CD4-positive, alpha-beta T cell (primary cell): Measurements from ENCODE around the gene RANBP3. TPM values are rescaled to one million over a fixed set of nuclear protein-coding genes. Genes with fewer than 3 reads are reported as not detected.
"Not testable (repeated sequence)": the region's sequence is repeated elsewhere in the genome, so short reads cannot be mapped to it uniquely, and the experiment has no call there.

ENCODE experiments used
- ATAC-seq: fragments of 200-7000 bp; cut with Tn5 transposase; one replicate; pipeline ENCODE4 v1.10.0; 2022; ENCODE audit warnings: mild to moderate bottlenecking; ENCODE audit not compliant: poor library complexity
- CTCF ChIA-PET: fragments of 350-600 bp; sonication (Branson Sonifier 250); formaldehyde crosslinking; loops from one replicate; lab custom pipeline; 2021; ENCODE audit warnings: antibody characterized with exemption, inconsistent platforms; lab: Charles Lee
- POLR2A ChIA-PET: fragments of 350-600 bp; sonication (Branson Sonifier 250); formaldehyde crosslinking; loops from one replicate; lab custom pipeline; 2021; ENCODE audit warnings: antibody characterized with exemption, inconsistent platforms; lab: Charles Lee
- DNase-seq, 14 experiments: peaks; one replicate each; pipeline ENCODE4 v3.0.0-alpha.2; 2013 to 2020; ENCODE audit warnings: mixed read lengths in 2 of 14
- H3K27ac ChIP-seq, 2 donors: one replicate each; pipeline versions ENCODE4 v1.5.1 to v1.7.0; 2013; ENCODE audit warnings: low read length in 2 of 2, low read depth in 1 of 2, mild to moderate bottlenecking in 1 of 2
- H3K27me3 ChIP-seq, 2 experiments: 1 replicate in 1 of 2; 2 replicates in 1 of 2; pipeline versions ENCODE4 v1.6.1 to v1.7.0; 2013; ENCODE audit warnings: low read length in 2 of 2, control low read depth in 1 of 2, mild to moderate bottlenecking in 1 of 2, moderate library complexity in 1 of 2; ENCODE audit not compliant: insufficient read depth in 2 of 2, control insufficient read depth in 1 of 2
- H3K36me3 ChIP-seq: one replicate; pipeline ENCODE4 v1.6.1; 2013; ENCODE audit warnings: low read length, control low read depth; ENCODE audit not compliant: insufficient read depth
- H3K4me1 ChIP-seq: one replicate; pipeline ENCODE4 v1.6.1; 2013; ENCODE audit warnings: low read length, control low read depth; ENCODE audit not compliant: insufficient read depth
- H3K4me3 ChIP-seq: one replicate; pipeline ENCODE4 v1.5.1; 2013; ENCODE audit warnings: mild to moderate bottlenecking, low read length, moderate library complexity
- H3K9me3 ChIP-seq, 2 experiments: 1 replicate in 1 of 2; 2 replicates in 1 of 2; pipeline versions ENCODE4 v1.6.1 to v1.7.0; 2013; ENCODE audit warnings: low read length in 2 of 2, mild to moderate bottlenecking in 2 of 2, control low read depth in 1 of 2, moderate library complexity in 1 of 2; ENCODE audit not compliant: control insufficient read depth in 1 of 2, insufficient read depth in 1 of 2
- H3K27ac Mint-ChIP-seq: one replicate; pipeline ENCODE4 v1.8.0; 2020; ENCODE audit warnings: mixed read lengths
- H3K27me3 Mint-ChIP-seq: one replicate; pipeline ENCODE4 v1.8.0; 2021; ENCODE audit warnings: mixed read lengths
- H3K36me3 Mint-ChIP-seq: one replicate; pipeline ENCODE4 v1.8.0; 2021; ENCODE audit warnings: low read depth, mixed read lengths
- H3K4me1 Mint-ChIP-seq: one replicate; pipeline ENCODE4 v1.8.0; 2021; ENCODE audit warnings: low read depth, mixed read lengths
- H3K4me3 Mint-ChIP-seq: one replicate; pipeline ENCODE4 v1.8.0; 2020; ENCODE audit warnings: mild to moderate bottlenecking, mixed read lengths
- H3K9me3 Mint-ChIP-seq: one replicate; pipeline ENCODE4 v1.8.0; 2020; ENCODE audit warnings: mixed read lengths
- CTCF ChIP-seq: fragments of 200-600 bp; IDR thresholded peaks from one replicate; pipeline ENCODE4 v1.8.0; 2022; ENCODE audit warnings: antibody characterized with exemption, mild to moderate bottlenecking
- intact Hi-C, 2 experiments: fragments of 100-400 bp; cut with DNase I in 1 of 2; cut with micrococcal nuclease in 1 of 2; formaldehyde crosslinking; loops; one replicate each; pipeline versions ENCODE4 v1.15.1 to v1.9.0; 2023 to 2025; cut with DNase I, micrococcal nuclease
- polyA plus RNA-seq, 2 donors: library from polyadenylated mRNA; unstranded; fragments of 120-200 nt; gene quantifications; one replicate each; pipeline ENCODE4 v1.2.1, GENCODE V29; 2013
- total RNA-seq, 174 experiments: library from RNA in 2 of 174; stranded (reverse) in 2 of 174; gene quantifications; one replicate each; pipeline ENCODE4 v1.2.3 and lab custom pipeline; 2021 to 2026

The RANBP3 gene, protein sequence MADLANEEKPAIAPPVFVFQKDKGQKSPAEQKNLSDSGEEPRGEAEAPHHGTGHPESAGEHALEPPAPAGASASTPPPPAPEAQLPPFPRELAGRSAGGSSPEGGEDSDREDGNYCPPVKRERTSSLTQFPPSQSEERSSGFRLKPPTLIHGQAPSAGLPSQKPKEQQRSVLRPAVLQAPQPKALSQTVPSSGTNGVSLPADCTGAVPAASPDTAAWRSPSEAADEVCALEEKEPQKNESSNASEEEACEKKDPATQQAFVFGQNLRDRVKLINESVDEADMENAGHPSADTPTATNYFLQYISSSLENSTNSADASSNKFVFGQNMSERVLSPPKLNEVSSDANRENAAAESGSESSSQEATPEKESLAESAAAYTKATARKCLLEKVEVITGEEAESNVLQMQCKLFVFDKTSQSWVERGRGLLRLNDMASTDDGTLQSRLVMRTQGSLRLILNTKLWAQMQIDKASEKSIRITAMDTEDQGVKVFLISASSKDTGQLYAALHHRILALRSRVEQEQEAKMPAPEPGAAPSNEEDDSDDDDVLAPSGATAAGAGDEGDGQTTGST
- 10 to 100 TPM; 82.7 to 88.7 TPM for total RNA-seq
- 45.6 TPM for polyA plus RNA-seq (2013, experiment 1 of 2)
- polyA plus RNA-seq (2013, experiment 2 of 2): 54.6 TPM
- 55.1 to 121 (median 88.7) reads per million in 172 experiments for total RNA-seq (lab: John Stamatoyannopoulos, UW)

GRCh38 chr19:5977785-5978605 lies at the start of gene RANBP3:
Gene RANBP3 (minus strand): TSS chr19:5978140. CDS start chr19:5978082, 58 bp downstream.
- ATAC-seq (peak; percentile 92), DNase-seq (peak; percentile 95 to 100 (median 99))
- Histone ChIP-seq H3K4me1 (peaks cover 66% of the 10 kb centered on the region), H3K27ac (peak within 1 kb of the TSS; percentile 78 to 85), H3K27me3 (no peaks in the 10 kb centered on the region), H3K9me3 (no peaks in the 10 kb centered on the region), H3K4me3 (peak within 1 kb of the TSS; percentile 95), H3K36me3 (peaks cover 18% of the 10 kb centered on the region)
- Mint-ChIP-seq H3K4me3 (peak within 1 kb of the TSS; percentile 100), H3K27ac (peak within 1 kb of the TSS; percentile 94), H3K4me1 (peaks cover 52% of the 10 kb centered on the region), H3K9me3 (no peaks in the 10 kb centered on the region), H3K36me3 (peaks cover 42% of the 10 kb centered on the region), H3K27me3 (no peaks in the 10 kb centered on the region)
- CTCF ChIA-PET: interaction anchor here (1.5 to 3.7 kb wide), 2 partner anchors 10 to 16 kb away, joined by 4 to 24 read pairs; no protein-coding TSS in a partner anchor
- no peak for TF ChIP-seq CTCF
- POLR2A ChIA-PET: interaction anchor here (0.6 to 4.3 kb wide), 10 partner anchors 10 to 886 kb away, joined by 3 to 40 read pairs (median 8); partner anchors contain the start of genes NDUFA11 and VMAC
- intact Hi-C loops: loop anchor here (1.0 to 10.0 kb wide), 8 partner anchors 10 to 397 kb away; partner anchors contain the start of genes ALKBH7 (in 1 of the 2), HSD11B1L (in 1 of the 2), MICOS13 (in 1 of the 2) and NRTN (in 1 of the 2)

GRCh38 chr19:6026390-6027227 lies 48.7 kb upstream of the RANBP3 start:
- H3K4me3 ChIP-seq: no peak overlapping the region
- peaks cover 6% of the 10 kb centered on the region for H3K27me3 Mint-ChIP-seq
- DNase-seq (no peak), ATAC-seq (no peak)
- CTCF ChIA-PET: no interaction called here
- H3K4me1 Mint-ChIP-seq: no peaks in the 10 kb centered on the region
- H3K36me3 Mint-ChIP-seq: no peaks in the 10 kb centered on the region
- intact Hi-C loops: loop anchor here in 1 of 2 experiments (10.0 kb wide), 1 partner anchor 252 kb away; no protein-coding TSS in a partner anchor
- H3K36me3 ChIP-seq: no peaks in the 10 kb centered on the region
- H3K27me3 ChIP-seq: no peaks in the 10 kb centered on the region
- H3K4me1 ChIP-seq: peaks cover 8% of the 10 kb centered on the region
- H3K9me3 Mint-ChIP-seq: no peaks in the 10 kb centered on the region
- no peak overlapping the region for H3K27ac ChIP-seq
- H3K9me3 ChIP-seq: no peaks in the 10 kb centered on the region
- no peak for TF ChIP-seq CTCF
- POLR2A ChIA-PET: no interaction called here
- H3K4me3 Mint-ChIP-seq: no peak overlapping the region
- H3K27ac Mint-ChIP-seq: no peak overlapping the region

GRCh38 chr19:6024756-6025155 lies 46.8 kb upstream of the RANBP3 start:
- CTCF ChIA-PET: interaction anchor here (1.1 kb wide), 1 partner anchor 221 kb away, joined by 6 read pairs; no protein-coding TSS in a partner anchor
- H3K9me3 Mint-ChIP-seq: not testable (repeated sequence)

More at GRCh38 chr19:6024756-6025155, 46.8 kb upstream of the RANBP3 start:
- H3K27me3 ChIP-seq, ATAC-seq, H3K36me3 ChIP-seq, H3K27ac Mint-ChIP-seq, POLR2A ChIA-PET, H3K27me3 Mint-ChIP-seq, H3K27ac ChIP-seq, H3K36me3 Mint-ChIP-seq, DNase-seq, H3K9me3 ChIP-seq, H3K4me1 ChIP-seq, H3K4me3 ChIP-seq, H3K4me3 Mint-ChIP-seq, H3K4me1 Mint-ChIP-seq: not testable (repeated sequence)
- intact Hi-C loops: loop anchor here (5.0 to 10.0 kb wide), 2 partner anchors 57 to 250 kb away; no protein-coding TSS in a partner anchor
